Colonic mucosa (tissue), 4 donors: ENCODE data around the gene GSK3B. TPM values are rescaled to one million over a fixed set of nuclear protein-coding genes. Genes with fewer than 3 reads are reported as not detected.
"Not testable (repeated sequence)": the region's sequence is repeated elsewhere in the genome, so short reads cannot be mapped to it uniquely, and the experiment has no call there.

Experiments used
- DNase-seq: peaks from one replicate; pipeline ENCODE4 v3.0.0-alpha.2; 2020
- H3K27ac ChIP-seq: fragments of 200-600 bp; one replicate; pipeline ENCODE4 v1.8.0; 2021
- H3K27me3 ChIP-seq: fragments of 200-600 bp; one replicate; pipeline ENCODE4 v1.8.0; 2021
- H3K36me3 ChIP-seq: fragments of 200-600 bp; one replicate; pipeline ENCODE4 v1.8.0; 2021
- H3K4me1 ChIP-seq: fragments of 200-600 bp; one replicate; pipeline ENCODE4 v1.8.0; 2021; ENCODE audit warnings: mild to moderate bottlenecking
- H3K4me3 ChIP-seq: fragments of 200-600 bp; one replicate; pipeline ENCODE4 v1.8.0; 2021
- H3K9ac ChIP-seq, 2 donors: one replicate each; pipeline ENCODE4 v1.7.0; 2013; ENCODE audit warnings: control low read depth in 2 of 2, low read depth in 2 of 2, low read length in 2 of 2
- H3K9me3 ChIP-seq: fragments of 200-600 bp; one replicate; pipeline ENCODE4 v1.8.0; 2021
- intact Hi-C: fragments of 100-400 bp; cut with DNase I; formaldehyde crosslinking; loops from one replicate; pipeline ENCODE4 v1.14.1; 2022
- total RNA-seq, 2 donors: library from RNA; stranded (reverse); fragmentation: NEBNext Ultra II Directional in 1 of 2; extraction: Animal tissue kit (Norgen Biotek cat#: 25700) in 1 of 2; gene quantifications; one replicate each; pipeline ENCODE4 v1.2.1, GENCODE V29; 2021
- TF ChIP-seq, protein P1 (sequence below): fragments of 200-600 bp; IDR thresholded peaks from one replicate; pipeline ENCODE4 v1.8.0; 2022; ENCODE audit warnings: antibody characterized with exemption, mild to moderate bottlenecking
- donor health status: healthy.
- donor health status: DM: no; HTN: no; CAD: no.
- donor health status: DM: no; HTN: no; CAD: no.

The GSK3B gene
- total RNA-seq, 2 donors from 2014 or later = 34.4 to 43.6 TPM

DNA sequence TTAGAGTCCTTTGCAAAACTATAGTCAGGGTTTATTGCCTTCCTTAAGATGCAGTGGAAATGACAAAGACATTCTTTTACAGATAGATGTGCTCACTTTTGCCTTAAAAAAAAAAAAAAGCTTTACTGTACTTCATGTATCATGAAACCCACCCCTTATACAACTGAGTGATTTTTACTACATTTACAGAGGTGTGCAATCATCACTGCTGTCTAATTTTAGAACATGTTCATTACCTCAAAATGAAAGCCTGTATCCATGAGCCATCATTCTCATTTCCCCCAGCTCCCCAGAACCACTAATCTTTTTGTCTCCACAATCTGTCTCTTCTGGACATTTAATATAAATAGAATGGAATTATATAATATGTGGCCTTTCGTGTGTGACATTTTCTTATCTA, 200.5 kb downstream of the GSK3B start:
- H3K27me3 ChIP-seq = no peaks in the 10 kb centered on the region
- H3K27ac ChIP-seq = no peak overlapping the region
- intact Hi-C loops = loop anchor here (5.0 to 10.0 kb wide), 3 partner anchors 201 to 349 kb away; partner anchors contain the start of gene GSK3B
- no peaks in the 10 kb centered on the region for H3K36me3 ChIP-seq
- no peaks in the 10 kb centered on the region for H3K9me3 ChIP-seq
- TF ChIP-seq, protein P1, sequence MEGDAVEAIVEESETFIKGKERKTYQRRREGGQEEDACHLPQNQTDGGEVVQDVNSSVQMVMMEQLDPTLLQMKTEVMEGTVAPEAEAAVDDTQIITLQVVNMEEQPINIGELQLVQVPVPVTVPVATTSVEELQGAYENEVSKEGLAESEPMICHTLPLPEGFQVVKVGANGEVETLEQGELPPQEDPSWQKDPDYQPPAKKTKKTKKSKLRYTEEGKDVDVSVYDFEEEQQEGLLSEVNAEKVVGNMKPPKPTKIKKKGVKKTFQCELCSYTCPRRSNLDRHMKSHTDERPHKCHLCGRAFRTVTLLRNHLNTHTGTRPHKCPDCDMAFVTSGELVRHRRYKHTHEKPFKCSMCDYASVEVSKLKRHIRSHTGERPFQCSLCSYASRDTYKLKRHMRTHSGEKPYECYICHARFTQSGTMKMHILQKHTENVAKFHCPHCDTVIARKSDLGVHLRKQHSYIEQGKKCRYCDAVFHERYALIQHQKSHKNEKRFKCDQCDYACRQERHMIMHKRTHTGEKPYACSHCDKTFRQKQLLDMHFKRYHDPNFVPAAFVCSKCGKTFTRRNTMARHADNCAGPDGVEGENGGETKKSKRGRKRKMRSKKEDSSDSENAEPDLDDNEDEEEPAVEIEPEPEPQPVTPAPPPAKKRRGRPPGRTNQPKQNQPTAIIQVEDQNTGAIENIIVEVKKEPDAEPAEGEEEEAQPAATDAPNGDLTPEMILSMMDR = no peak
- DNase-seq = no peak
- no peaks in the 10 kb centered on the region for H3K4me1 ChIP-seq
- no peak overlapping the region for H3K9ac ChIP-seq
- H3K4me3 ChIP-seq = no peak overlapping the region

DNA sequence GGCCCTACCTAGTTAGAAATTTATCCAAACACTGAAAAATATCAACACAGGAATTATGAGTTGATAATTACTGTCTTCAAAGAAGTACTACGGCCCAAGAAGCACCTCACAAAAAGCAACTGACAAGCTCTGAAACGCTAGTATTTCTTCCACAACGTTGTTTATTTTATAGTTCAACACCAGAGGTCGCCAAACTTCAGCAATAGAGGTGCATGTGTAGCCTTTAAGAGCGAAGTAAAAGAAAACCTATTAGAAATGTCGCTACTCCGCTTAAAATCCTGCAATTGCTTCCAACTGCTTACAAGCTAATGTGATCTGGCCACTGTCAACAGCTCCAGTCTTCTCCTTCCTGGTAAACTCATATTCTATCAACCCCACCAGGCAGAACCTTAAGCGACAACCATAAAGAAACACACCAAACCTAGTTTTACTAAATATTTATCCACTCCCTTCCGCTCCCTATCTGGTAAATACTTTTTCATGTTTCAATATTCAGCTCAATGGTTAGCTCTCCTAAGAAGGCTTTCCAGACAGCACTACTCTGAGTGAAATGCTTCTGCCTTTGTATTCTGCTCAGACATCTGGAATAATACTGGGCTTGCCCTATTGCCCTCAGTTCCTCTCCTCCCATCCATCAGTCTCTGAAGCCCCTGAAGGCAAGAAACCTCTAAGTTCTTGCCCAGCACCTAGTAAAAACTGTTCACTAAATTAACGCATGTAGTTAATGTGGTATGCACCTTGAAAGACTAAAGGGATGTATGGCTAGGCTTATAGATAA, 202.1 kb downstream of the GSK3B start:
- Histone ChIP-seq H3K4me3 (no peak overlapping the region), H3K9me3 (no peaks in the 10 kb centered on the region), H3K9ac (no peak overlapping the region), H3K27ac (no peak overlapping the region), H3K27me3 (no peaks in the 10 kb centered on the region), H3K36me3 (no peaks in the 10 kb centered on the region), H3K4me1 (no peaks in the 10 kb centered on the region)
- DNase-seq = peak; percentile 48
- TF ChIP-seq, protein P1 = peak; percentile 51
- intact Hi-C loops = loop anchor here (5.0 to 10.0 kb wide), 3 partner anchors 203 to 350 kb away; partner anchors contain the start of gene GSK3B

DNA sequence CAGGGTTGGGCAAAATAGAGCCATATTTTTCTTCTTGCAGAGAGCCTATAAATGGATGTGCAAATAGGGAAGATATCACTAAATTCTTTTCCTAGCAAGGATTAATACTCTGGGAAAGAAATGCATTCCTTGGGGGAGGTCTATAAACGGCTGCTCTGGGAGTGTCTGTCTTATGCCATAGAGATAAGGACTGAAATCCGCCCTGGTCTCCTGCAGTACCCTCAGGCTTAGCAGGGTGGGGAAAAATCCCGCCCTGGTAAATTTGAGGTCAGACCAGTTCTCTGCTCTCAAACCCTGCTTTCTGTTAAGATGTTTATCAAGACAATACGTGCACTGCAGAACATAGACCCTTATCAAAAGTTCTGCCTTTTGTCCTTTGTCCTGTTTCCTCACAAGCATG, 205.6 kb downstream of the GSK3B start:
- intact Hi-C loops, H3K4me1 ChIP-seq, H3K4me3 ChIP-seq, H3K9ac ChIP-seq, DNase-seq, H3K27me3 ChIP-seq, H3K9me3 ChIP-seq, H3K27ac ChIP-seq, H3K36me3 ChIP-seq: not testable (repeated sequence)

DNA sequence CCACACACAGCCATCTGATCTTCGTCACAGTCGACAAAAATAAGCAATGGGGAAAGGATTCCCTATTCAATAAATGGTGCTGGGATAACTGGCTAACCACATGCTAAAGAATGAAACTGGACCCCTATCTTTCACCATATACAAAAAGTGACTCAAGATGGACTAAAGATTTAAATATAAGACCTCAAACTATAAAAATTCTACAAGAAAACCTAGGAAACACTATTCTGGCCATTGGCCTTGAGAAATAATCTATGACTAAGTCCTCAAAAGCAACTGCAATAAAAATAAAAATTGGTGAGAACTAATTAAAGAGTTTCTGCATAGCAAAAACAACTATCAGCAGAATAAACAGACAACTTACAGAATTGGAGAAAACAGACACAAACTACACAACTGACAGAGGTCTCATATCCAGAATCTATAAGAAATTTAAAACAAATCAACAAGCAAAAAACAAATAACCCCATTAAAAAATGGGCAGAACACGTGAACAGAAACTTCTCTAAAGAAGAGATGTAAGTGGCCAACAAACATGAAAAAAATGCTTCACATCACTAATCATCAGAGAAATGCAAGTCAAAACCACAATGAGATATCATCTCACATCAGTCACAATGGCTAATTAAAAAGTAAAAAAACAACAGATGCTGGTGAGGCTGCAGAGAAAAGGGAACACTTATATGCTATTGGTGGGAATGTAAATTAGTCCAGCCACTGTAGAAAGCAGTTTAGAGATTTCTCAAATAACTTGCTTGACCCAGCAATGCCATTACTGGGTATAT, 208.3 kb downstream of the GSK3B start:
- TF ChIP-seq, protein P1 = no peak
- H3K9ac ChIP-seq = no peak overlapping the region
- H3K4me1 ChIP-seq = no peaks in the 10 kb centered on the region
- no peaks in the 10 kb centered on the region for H3K9me3 ChIP-seq
- no peaks in the 10 kb centered on the region for H3K36me3 ChIP-seq
- intact Hi-C loops = no loop called here
- no peak overlapping the region for H3K4me3 ChIP-seq
- H3K27me3 ChIP-seq = no peaks in the 10 kb centered on the region
- H3K27ac ChIP-seq = no peak overlapping the region
- no peak for DNase-seq

DNA sequence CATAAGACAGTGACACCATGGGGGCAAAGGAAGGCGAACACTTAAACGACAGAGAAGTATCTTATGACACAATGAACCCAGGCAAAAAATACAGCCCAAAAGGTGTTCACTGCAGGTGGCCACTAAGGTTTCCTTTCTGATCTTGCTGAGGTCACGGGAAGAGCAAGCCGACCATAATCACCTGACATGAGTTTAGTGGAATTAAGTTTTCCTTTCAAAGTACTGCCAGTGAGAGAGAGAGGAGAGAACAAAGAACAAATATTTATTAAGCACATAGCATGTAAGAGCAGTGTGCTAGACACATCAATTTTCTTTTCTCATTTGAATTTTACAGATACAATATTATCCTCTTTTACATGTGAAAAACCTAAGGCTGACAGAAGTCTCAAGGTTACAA, 210.1 kb downstream of the GSK3B start:
- no peak overlapping the region for H3K9ac ChIP-seq
- no peak overlapping the region for H3K4me3 ChIP-seq
- no peak for DNase-seq
- intact Hi-C loops = no loop called here
- no peaks in the 10 kb centered on the region for H3K9me3 ChIP-seq
- H3K36me3 ChIP-seq = no peaks in the 10 kb centered on the region
- TF ChIP-seq, protein P1 = no peak
- no peaks in the 10 kb centered on the region for H3K27me3 ChIP-seq
- no peaks in the 10 kb centered on the region for H3K4me1 ChIP-seq
- no peak overlapping the region for H3K27ac ChIP-seq
